GM21737 (cell line): ENCODE results near the gene TPD52L3.

Experiments used
- ATAC-seq: cut with Tn5 transposase; IDR thresholded peaks from one replicate; pipeline ENCODE4 v1.9.1; 2021; ENCODE audit warnings: mild to moderate bottlenecking, moderate library complexity; ENCODE audit not compliant: unreplicated experiment

Gene TPD52L3

GRCh38 chr9:6328103-6328502 is at the start of gene TPD52L3:
TPD52L3 (plus strand) TSS chr9:6328375; CDS start chr9:6328596, 221 bp downstream.
- no peak for ATAC-seq

- no peak for ATAC-seq
These were observed 26.3 kb upstream of the TPD52L3 start for GRCh38 chr9:6301858-6302257.

- ATAC-seq, result no peak
These were observed 25.8 kb upstream of the TPD52L3 start for GRCh38 chr9:6302417-6302816.

- no peak for ATAC-seq
These were observed 23.9 kb upstream of the TPD52L3 start for GRCh38 chr9:6304232-6304631.

- ATAC-seq, result no peak
These were observed 22.1 kb upstream of the TPD52L3 start for GRCh38 chr9:6305954-6306563.

GRCh38 chr9:6307551-6308096 is 20.6 kb upstream of the TPD52L3 start:
- ATAC-seq, result no peak

GRCh38 chr9:6330958-6331634 is 2.9 kb downstream of the TPD52L3 start:
- no peak for ATAC-seq

GRCh38 chr9:6334305-6334704 is 6.1 kb downstream of the TPD52L3 start:
- ATAC-seq, result no peak

- ATAC-seq, result no peak
These were observed 20.6 kb downstream of the TPD52L3 start for GRCh38 chr9:6348766-6349165.

- ATAC-seq, result no peak
These were observed 23.6 kb downstream of the TPD52L3 start for GRCh38 chr9:6351737-6352136.

- peak; percentile 57 for ATAC-seq
These were observed 26.0 kb downstream of the TPD52L3 start for GRCh38 chr9:6354072-6354686.

GRCh38 chr9:6355728-6356127 is 27.6 kb downstream of the TPD52L3 start:
- ATAC-seq, result no peak

GRCh38 chr9:6356441-6356840 is 28.3 kb downstream of the TPD52L3 start:
- no peak for ATAC-seq

- ATAC-seq, result no peak
These were observed 28.7 kb downstream of the TPD52L3 start for GRCh38 chr9:6356904-6357303.

- no peak for ATAC-seq
These were observed 39.1 kb downstream of the TPD52L3 start for GRCh38 chr9:6367128-6367890.

GRCh38 chr9:6368831-6369230 is 40.7 kb downstream of the TPD52L3 start:
- no peak for ATAC-seq
